Prostate gland (tissue), 2 donors: ENCODE data around the gene RAB36. TPM values are rescaled to one million over a fixed set of nuclear protein-coding genes. Genes with fewer than 3 reads are reported as not detected.

Experiments
- DNase-seq: peaks from one replicate; pipeline ENCODE4 v3.0.0-alpha.2; 2019; ENCODE audit warnings: low spot score
- H3K27ac ChIP-seq, 2 donors: fragments of 200-600 bp; sonication (generic); 2 replicates each; pipeline ENCODE4 v1.5.1; 2017 to 2019
- H3K27me3 ChIP-seq: fragments of 200-600 bp; sonication (generic); replicated peaks from 2 replicates; pipeline ENCODE4 v1.5.1; 2019; ENCODE audit not compliant: insufficient read depth
- H3K36me3 ChIP-seq, 2 donors: fragments of 200-600 bp; sonication (generic); 1 replicate in 1 of 2; 2 replicates in 1 of 2; pipeline versions ENCODE4 v1.5.1 to v1.8.1; 2017 to 2019
- H3K4me1 ChIP-seq: fragments of 200-600 bp; sonication (generic); replicated peaks from 2 replicates; pipeline ENCODE4 v1.5.1; 2019
- H3K4me3 ChIP-seq, 2 donors: fragments of 200-600 bp; sonication (generic); 2 replicates each; pipeline ENCODE4 v1.5.1; 2017 to 2019
- H3K9me3 ChIP-seq: fragments of 200-600 bp; sonication (generic); 2 replicates; pipeline ENCODE4 v1.5.1; 2017
- CTCF ChIP-seq, 4 experiments: fragments of 200-600 bp in 2 of 4; fragments of 450-650 bp in 2 of 4; sonication (generic) in 2 of 4; IDR thresholded peaks; 1 replicate in 3 of 4; 2 replicates in 1 of 4; pipeline ENCODE4 v1.5.1; 2016 to 2019; ENCODE audit warnings: antibody characterized with exemption in 4 of 4, mild to moderate bottlenecking in 2 of 4, moderate library complexity in 2 of 4
- POLR2A ChIP-seq: fragments of 450-650 bp; IDR thresholded peaks from one replicate; pipeline ENCODE4 v1.6.1; 2016; ENCODE audit warnings: antibody characterized with exemption, mild to moderate bottlenecking
- POLR2AphosphoS5 ChIP-seq: sonication (generic); formaldehyde crosslinking; IDR thresholded peaks from one replicate; pipeline ENCODE4 v1.6.1; 2017; ENCODE audit warnings: antibody characterized with exemption
- WGBS: methylation state at CpG from one replicate; pipeline ENCODE4 v1.1.5; 2018; 5-methylcytosine and 5-hydroxymethylcytosine counted together
- intact Hi-C: fragments of 100-400 bp; cut with DNase I; formaldehyde crosslinking; loops from one replicate; pipeline ENCODE4 v1.14.2; 2022
- total RNA-seq, 2 donors: library from RNA; depleted of rRNA; stranded (reverse); fragments of >200 nt; gene quantifications; one replicate each; pipeline ENCODE4 v1.1.0, GENCODE V29; 2016

The RAB36 gene
- total RNA-seq, 2 donors from 2014 or later, result 4.1 to 12.7 TPM

- H3K4me3 ChIP-seq, result no peak overlapping the region
- no peak for TF ChIP-seq POLR2AphosphoS5
- TF ChIP-seq CTCF (IDR thresholded peaks at IDR 0.05), result no peak
- TF ChIP-seq POLR2A, result no peak
- DNase-seq, result no peak
- no peaks in the 10 kb centered on the region for H3K36me3 ChIP-seq
- WGBS, result 92% methylated on average over 15 of the region's 15 CpGs
- H3K9me3 ChIP-seq, result no peaks in the 10 kb centered on the region
- intact Hi-C loops, result no loop called here
- no peaks in the 10 kb centered on the region for H3K4me1 ChIP-seq
- no peaks in the 10 kb centered on the region for H3K27me3 ChIP-seq
- no peak overlapping the region for H3K27ac ChIP-seq
Observed at GRCh38 chr22:23110922-23111527, 34.3 kb upstream of the RAB36 start.

DNA sequence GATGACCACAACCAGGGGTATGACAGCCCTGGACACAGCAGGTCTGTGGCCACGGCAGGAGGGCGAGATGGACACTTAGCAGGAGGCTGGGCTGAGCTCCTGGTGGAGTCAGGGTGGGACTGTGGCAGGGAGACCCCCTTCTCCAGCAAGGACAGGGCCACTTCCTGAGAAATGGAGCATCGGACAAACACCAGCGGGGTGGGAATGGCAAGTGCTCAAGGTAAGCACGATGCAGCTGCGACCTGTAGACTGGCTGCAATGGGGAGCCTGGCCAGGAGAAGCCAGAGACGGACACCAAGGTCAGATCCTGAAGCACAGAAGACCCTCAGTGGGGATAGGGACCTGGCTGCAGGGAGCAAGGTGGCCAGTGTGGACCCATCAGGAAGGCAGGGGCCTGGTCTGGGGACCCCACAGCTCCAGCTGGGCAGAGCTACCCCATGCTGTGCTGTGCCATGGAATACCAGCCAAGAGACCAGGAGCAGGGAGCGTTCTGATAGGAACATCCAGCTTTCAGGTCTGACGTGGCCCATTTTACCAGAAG lies 32.7 kb upstream of the RAB36 start:
- Histone ChIP-seq H3K27ac (no peak overlapping the region), H3K36me3 (no peaks in the 10 kb centered on the region), H3K9me3 (no peaks in the 10 kb centered on the region), H3K4me1 (no peaks in the 10 kb centered on the region), H3K4me3 (no peak overlapping the region), H3K27me3 (no peaks in the 10 kb centered on the region)
- TF ChIP-seq POLR2AphosphoS5 (no peak), POLR2A (no peak), CTCF (IDR thresholded peaks at IDR 0.05) (no peak)
- WGBS, result 94% methylated on average over 8 of the region's 9 CpGs
- DNase-seq, result no peak
- intact Hi-C loops, result no loop called here

DNA sequence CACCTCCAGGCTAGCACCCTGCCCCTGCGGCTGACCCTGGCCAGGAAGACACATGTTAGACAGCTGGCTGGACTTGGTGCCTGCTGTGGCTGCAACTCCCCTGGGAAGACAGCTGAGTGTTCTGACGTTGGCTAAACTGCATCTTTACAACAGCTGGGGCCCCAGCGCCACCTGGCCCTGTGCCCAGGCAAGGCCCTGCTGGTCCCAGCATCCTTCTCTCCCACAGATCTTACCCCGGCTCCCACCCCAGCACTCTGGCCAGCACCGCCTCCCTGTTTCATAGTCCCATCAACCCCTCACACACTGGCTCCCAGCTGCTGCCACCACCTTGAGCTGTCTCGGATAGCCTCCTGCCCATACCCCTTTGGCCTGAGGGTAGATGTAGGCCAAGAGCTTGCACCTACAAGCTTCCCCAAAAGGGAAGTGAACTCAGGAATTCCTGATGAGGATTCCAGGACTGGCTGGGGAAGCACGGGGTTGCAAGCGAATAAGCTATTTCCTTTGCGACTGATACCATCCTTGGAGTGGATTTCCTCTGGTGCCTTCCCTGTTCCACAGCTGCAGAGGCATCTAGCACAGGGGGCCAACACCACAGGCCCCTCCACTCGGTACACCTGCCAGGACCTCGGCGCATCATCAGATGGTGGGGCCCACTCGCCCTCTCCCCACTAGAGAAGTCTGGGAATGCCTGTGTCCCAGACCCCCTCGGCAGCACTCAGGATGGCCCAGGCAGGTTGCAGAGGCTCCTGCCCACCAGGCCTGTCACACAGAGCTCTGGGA lies 32.0 kb upstream of the RAB36 start:
- no peaks in the 10 kb centered on the region for H3K4me1 ChIP-seq
- TF ChIP-seq CTCF (IDR thresholded peaks at IDR 0.05) (no peak), POLR2AphosphoS5 (no peak), POLR2A (no peak)
- no peak overlapping the region for H3K4me3 ChIP-seq
- no peak for DNase-seq
- no peak overlapping the region for H3K27ac ChIP-seq
- no peaks in the 10 kb centered on the region for H3K27me3 ChIP-seq
- intact Hi-C loops, result no loop called here
- 68% methylated on average over 14 of the region's 14 CpGs for WGBS
- no peaks in the 10 kb centered on the region for H3K36me3 ChIP-seq
- no peaks in the 10 kb centered on the region for H3K9me3 ChIP-seq

DNA sequence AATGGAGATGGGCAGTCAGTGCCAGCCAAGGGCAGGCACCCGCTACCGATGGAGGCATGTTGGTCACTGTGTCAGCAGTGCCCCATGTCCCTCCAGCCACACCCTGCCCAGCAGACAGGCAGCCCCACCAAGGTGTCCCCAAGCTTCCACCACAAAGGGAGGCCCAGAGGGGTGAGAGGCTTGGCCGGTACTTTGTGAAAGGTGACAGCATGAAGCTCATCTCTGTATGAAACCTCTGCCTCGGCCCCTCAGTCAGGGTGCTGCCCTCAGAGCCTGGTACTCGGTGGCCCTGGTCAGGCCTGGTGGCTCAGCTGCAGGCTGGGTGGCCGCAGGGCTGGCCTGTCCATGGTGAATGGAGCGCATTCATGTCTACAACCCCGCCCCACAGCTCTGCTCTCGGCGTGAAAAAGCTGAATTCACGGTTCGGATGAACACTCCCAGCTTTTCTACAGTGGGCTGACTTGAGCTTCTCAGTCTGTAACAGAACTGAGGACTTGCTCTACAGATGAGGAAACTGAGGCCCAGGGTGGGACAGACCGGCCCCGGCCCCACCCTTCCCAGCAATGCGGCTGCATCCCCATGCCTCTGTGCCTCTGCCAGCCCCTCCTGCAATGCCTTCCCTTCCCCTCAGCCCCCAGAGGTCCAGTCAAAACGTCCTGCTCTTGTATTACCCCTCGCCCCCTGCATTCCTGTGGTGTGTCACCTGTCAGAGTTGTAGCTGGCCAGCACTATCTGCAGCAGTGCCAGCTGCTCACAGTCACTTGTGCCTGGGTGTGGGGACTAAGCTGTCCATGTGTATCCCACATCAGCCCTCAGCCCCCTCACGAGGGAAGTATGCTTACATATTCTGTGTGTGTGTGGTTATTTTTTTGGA lies 31.2 kb upstream of the RAB36 start:
- H3K27me3 ChIP-seq, result no peaks in the 10 kb centered on the region
- no peaks in the 10 kb centered on the region for H3K9me3 ChIP-seq
- 89% methylated on average over 18 of the region's 18 CpGs for WGBS
- no peak for DNase-seq
- intact Hi-C loops, result no loop called here
- TF ChIP-seq POLR2AphosphoS5 (no peak), CTCF (IDR thresholded peaks at IDR 0.05) (no peak), POLR2A (no peak)
- no peaks in the 10 kb centered on the region for H3K4me1 ChIP-seq
- H3K4me3 ChIP-seq, result no peak overlapping the region
- no peak overlapping the region for H3K27ac ChIP-seq
- H3K36me3 ChIP-seq, result no peaks in the 10 kb centered on the region
